ENCODE measurements around the gene GPRC5C. TPM values are rescaled to one million over a fixed set of nuclear protein-coding genes. Genes with fewer than 3 reads are reported as not detected.

Gene GPRC5C
- total RNA-seq, 1 donor from 2014 or later: 13.5 TPM

DNA sequence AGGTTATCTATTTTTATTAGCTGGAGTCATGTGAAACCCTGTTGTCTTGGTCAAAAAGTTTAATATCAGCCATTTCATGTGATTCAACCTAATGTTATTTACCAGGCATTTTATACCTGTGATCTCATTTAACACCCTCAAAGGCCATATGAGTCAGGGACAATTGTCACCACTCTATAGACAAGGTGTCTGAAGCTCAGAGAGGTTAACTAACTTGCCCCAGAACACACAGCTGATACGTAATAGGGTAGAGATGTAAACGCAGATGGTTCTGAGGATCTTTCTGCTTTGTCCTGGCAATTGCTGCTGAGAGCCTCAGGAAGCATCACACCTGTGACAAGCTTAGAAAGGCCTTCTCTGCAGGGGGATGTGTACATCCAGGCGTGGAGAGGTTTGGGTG is 39.5 kb downstream of the GPRC5C start:
- no peak overlapping the region for H3K4me2 ChIP-seq
- no peaks in the 10 kb centered on the region for H3K9me3 ChIP-seq (ENCODE audit: low read depth)
- no peaks in the 10 kb centered on the region for H3K79me2 ChIP-seq (ENCODE audit: low read depth)
- peaks cover 17% of the 10 kb centered on the region for H3K27me3 Mint-ChIP-seq (ENCODE audit: insufficient read depth, low read depth)
- H3K27ac ChIP-seq: no peak overlapping the region
- peaks cover 8% of the 10 kb centered on the region for H3K4me1 Mint-ChIP-seq
- H3K4me3 Mint-ChIP-seq: no peak overlapping the region
- TF ChIP-seq EZH2 (IDR thresholded peaks at IDR 0.05) (no peak), EZH2phosphoT487 (IDR thresholded peaks at IDR 0.05) (no peak)
- TF ChIP-seq, protein P1, sequence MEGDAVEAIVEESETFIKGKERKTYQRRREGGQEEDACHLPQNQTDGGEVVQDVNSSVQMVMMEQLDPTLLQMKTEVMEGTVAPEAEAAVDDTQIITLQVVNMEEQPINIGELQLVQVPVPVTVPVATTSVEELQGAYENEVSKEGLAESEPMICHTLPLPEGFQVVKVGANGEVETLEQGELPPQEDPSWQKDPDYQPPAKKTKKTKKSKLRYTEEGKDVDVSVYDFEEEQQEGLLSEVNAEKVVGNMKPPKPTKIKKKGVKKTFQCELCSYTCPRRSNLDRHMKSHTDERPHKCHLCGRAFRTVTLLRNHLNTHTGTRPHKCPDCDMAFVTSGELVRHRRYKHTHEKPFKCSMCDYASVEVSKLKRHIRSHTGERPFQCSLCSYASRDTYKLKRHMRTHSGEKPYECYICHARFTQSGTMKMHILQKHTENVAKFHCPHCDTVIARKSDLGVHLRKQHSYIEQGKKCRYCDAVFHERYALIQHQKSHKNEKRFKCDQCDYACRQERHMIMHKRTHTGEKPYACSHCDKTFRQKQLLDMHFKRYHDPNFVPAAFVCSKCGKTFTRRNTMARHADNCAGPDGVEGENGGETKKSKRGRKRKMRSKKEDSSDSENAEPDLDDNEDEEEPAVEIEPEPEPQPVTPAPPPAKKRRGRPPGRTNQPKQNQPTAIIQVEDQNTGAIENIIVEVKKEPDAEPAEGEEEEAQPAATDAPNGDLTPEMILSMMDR (IDR thresholded peaks at IDR 0.05): no peak
- peaks cover 7% of the 10 kb centered on the region for H3K4me1 ChIP-seq
- H3K27me3 ChIP-seq: peaks cover 6% of the 10 kb centered on the region
- no peak overlapping the region for H3K27ac Mint-ChIP-seq
- no peak overlapping the region for H3K4me3 ChIP-seq
- H3K36me3 Mint-ChIP-seq: no peaks in the 10 kb centered on the region
- no peaks in the 10 kb centered on the region for H3F3A ChIP-seq (ENCODE audit: low read depth)
- no peaks in the 10 kb centered on the region for H4K20me1 ChIP-seq (ENCODE audit: low read depth)
- no peak overlapping the region for H3K9ac ChIP-seq
- H3K9me3 Mint-ChIP-seq: peaks cover 7% of the 10 kb centered on the region
- no peak overlapping the region for H2AFZ ChIP-seq (replicated peaks)
- DNase-seq (ENCODE audit: low spot score): no peak
- no peaks in the 10 kb centered on the region for H3K36me3 ChIP-seq

GRCh38 chr17:74472890-74473289 is 41.0 kb downstream of the GPRC5C start:
- TF ChIP-seq, protein P1 (IDR thresholded peaks at IDR 0.05): no peak
- TF ChIP-seq EZH2 (IDR thresholded peaks at IDR 0.05) (no peak), EZH2phosphoT487 (IDR thresholded peaks at IDR 0.05) (no peak)
- Histone ChIP-seq H3K36me3 (no peaks in the 10 kb centered on the region), H3K4me1 (no peaks in the 10 kb centered on the region), H3K4me2 (no peak overlapping the region), H3K9ac (no peak overlapping the region), H3K79me2 (ENCODE audit: low read depth) (no peaks in the 10 kb centered on the region), H2AFZ (replicated peaks) (no peak overlapping the region), H4K20me1 (ENCODE audit: low read depth) (no peaks in the 10 kb centered on the region), H3K27me3 (no peaks in the 10 kb centered on the region), H3F3A (ENCODE audit: low read depth) (no peaks in the 10 kb centered on the region), H3K27ac (no peak overlapping the region), H3K9me3 (ENCODE audit: low read depth) (no peaks in the 10 kb centered on the region), H3K4me3 (no peak overlapping the region)
- no peak for DNase-seq (ENCODE audit: low spot score)
- peaks cover 17% of the 10 kb centered on the region for H3K27me3 Mint-ChIP-seq (ENCODE audit: insufficient read depth, low read depth)
- H3K4me1 Mint-ChIP-seq: peaks cover 4% of the 10 kb centered on the region
- no peak overlapping the region for H3K4me3 Mint-ChIP-seq
- H3K9me3 Mint-ChIP-seq: peaks cover 9% of the 10 kb centered on the region
- no peaks in the 10 kb centered on the region for H3K36me3 Mint-ChIP-seq
- peak overlapping the region; percentile 66 for H3K27ac Mint-ChIP-seq

DNA sequence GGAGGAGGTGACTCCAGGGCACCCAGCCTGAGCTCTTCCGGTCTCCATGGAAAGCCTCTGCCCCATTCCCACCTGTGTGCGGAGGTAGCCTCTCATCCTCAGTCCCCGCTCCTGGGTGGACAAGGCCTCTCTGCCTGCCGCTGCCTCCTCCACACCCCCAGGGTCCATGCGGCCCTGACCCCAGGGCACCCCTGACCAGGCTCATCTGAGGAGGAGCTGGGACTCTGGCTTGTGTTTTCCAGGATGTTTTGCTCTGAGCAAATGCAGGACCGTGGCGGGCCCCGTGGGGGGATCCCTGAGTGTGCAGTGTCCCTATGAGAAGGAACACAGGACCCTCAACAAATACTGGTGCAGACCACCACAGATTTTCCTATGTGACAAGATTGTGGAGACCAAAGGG is 41.4 kb downstream of the GPRC5C start:
- TF ChIP-seq EZH2phosphoT487 (IDR thresholded peaks at IDR 0.05): no peak
- no peak for TF ChIP-seq EZH2 (IDR thresholded peaks at IDR 0.05)
- TF ChIP-seq, protein P1 (IDR thresholded peaks at IDR 0.05): no peak

More for the DNA sequence above, 41.4 kb downstream of the GPRC5C start:
- no peaks in the 10 kb centered on the region for H4K20me1 ChIP-seq (ENCODE audit: low read depth)
- Mint-ChIP-seq H3K4me1 (peaks cover 4% of the 10 kb centered on the region), H3K4me3 (no peak overlapping the region), H3K27me3 (ENCODE audit: insufficient read depth, low read depth) (peaks cover 19% of the 10 kb centered on the region), H3K36me3 (no peaks in the 10 kb centered on the region), H3K9me3 (peaks cover 9% of the 10 kb centered on the region), H3K27ac (peak overlapping the region; percentile 66)
- H3K4me3 ChIP-seq: no peak overlapping the region
- no peaks in the 10 kb centered on the region for H3F3A ChIP-seq (ENCODE audit: low read depth)
- H3K27me3 ChIP-seq: no peaks in the 10 kb centered on the region
- no peaks in the 10 kb centered on the region for H3K79me2 ChIP-seq (ENCODE audit: low read depth)
- DNase-seq (ENCODE audit: low spot score): no peak
- no peaks in the 10 kb centered on the region for H3K4me1 ChIP-seq
- H3K9me3 ChIP-seq (ENCODE audit: low read depth): no peaks in the 10 kb centered on the region
- H3K4me2 ChIP-seq: no peak overlapping the region
- H2AFZ ChIP-seq (replicated peaks): no peak overlapping the region
- H3K36me3 ChIP-seq: no peaks in the 10 kb centered on the region
- no peak overlapping the region for H3K27ac ChIP-seq
- H3K9ac ChIP-seq: no peak overlapping the region
